ENCODE data around the gene HLA-DMA. TPM values are rescaled to one million over a fixed set of nuclear protein-coding genes. Genes with fewer than 3 reads are reported as not detected.

Gene HLA-DMA
- total and polyA plus RNA-seq, 9 of the 15 experiments (the other 6 are each of a cell fraction or from before 2014, with no cell fraction given): 0.13 to 0.83 (median 0.51) TPM

DNA sequence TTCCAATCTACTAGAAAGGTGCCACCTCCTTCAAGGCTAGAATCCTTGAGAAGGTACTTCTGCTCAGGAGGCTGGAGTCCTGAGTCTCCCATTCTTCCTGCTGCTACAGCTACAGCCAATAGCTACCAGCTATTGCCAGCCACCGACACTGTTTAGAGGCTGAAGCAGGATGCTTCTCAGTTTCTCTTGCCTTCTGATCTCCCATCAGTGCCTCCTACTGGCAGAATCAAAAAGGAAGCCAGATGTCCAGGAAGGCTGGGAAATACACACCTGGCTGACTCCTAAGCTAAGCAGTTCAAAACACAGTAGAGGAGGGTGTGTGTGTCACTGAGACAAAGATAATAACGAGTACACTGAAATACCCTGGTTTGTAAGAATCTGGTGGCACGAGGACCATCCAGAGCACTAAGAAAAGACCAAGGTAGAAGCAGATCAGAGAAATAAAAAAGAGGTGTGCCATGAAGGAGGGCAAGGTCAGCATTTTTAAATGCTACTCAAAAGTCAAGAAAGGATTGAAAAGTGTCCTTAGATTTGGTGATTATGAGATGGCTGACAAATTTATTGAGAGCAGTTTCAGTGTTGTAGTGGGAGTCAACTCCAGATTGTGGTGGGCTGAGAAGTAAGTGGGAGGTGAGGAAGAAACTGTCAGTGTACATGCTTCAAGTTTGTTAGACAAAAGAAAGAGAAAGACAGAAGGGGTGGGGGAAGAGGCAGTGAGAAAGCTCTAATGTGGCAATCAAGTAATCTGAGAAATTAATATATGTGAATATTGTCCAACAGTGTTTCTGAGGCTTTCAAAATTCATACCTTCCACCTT is 2.3 kb upstream of the HLA-DMA start (continued):
- TF ChIP-seq, protein P1, sequence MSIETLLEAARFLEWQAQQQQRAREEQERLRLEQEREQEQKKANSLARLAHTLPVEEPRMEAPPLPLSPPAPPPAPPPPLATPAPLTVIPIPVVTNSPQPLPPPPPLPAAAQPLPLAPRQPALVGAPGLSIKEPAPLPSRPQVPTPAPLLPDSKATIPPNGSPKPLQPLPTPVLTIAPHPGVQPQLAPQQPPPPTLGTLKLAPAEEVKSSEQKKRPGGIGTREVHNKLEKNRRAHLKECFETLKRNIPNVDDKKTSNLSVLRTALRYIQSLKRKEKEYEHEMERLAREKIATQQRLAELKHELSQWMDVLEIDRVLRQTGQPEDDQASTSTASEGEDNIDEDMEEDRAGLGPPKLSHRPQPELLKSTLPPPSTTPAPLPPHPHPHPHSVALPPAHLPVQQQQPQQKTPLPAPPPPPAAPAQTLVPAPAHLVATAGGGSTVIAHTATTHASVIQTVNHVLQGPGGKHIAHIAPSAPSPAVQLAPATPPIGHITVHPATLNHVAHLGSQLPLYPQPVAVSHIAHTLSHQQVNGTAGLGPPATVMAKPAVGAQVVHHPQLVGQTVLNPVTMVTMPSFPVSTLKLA (conservative IDR thresholded peaks at IDR 0.05): no peak
- peak; percentile 44; the same call in 1 of the 2 replicates for TF ChIP-seq MAFF (IDR thresholded peaks at IDR 0.05; ENCODE audit: low read length)
- TF ChIP-seq, protein P2, sequence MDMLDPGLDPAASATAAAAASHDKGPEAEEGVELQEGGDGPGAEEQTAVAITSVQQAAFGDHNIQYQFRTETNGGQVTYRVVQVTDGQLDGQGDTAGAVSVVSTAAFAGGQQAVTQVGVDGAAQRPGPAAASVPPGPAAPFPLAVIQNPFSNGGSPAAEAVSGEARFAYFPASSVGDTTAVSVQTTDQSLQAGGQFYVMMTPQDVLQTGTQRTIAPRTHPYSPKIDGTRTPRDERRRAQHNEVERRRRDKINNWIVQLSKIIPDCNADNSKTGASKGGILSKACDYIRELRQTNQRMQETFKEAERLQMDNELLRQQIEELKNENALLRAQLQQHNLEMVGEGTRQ (CRISPR knock-in tag; IDR thresholded peaks at IDR 0.05): no peak
- no peak for TF ChIP-seq BACH1 (tag; IDR thresholded peaks at IDR 0.05)
- TF ChIP-seq SLC30A9 (CRISPR knock-in tag; IDR thresholded peaks at IDR 0.05): no peak
- peak; percentile 70 for TF ChIP-seq MAFG (tag; conservative IDR thresholded peaks at IDR 0.05)
- TF ChIP-seq ZNF316 (IDR thresholded peaks at IDR 0.05): peak; percentile 90
- TF ChIP-seq, protein P3, sequence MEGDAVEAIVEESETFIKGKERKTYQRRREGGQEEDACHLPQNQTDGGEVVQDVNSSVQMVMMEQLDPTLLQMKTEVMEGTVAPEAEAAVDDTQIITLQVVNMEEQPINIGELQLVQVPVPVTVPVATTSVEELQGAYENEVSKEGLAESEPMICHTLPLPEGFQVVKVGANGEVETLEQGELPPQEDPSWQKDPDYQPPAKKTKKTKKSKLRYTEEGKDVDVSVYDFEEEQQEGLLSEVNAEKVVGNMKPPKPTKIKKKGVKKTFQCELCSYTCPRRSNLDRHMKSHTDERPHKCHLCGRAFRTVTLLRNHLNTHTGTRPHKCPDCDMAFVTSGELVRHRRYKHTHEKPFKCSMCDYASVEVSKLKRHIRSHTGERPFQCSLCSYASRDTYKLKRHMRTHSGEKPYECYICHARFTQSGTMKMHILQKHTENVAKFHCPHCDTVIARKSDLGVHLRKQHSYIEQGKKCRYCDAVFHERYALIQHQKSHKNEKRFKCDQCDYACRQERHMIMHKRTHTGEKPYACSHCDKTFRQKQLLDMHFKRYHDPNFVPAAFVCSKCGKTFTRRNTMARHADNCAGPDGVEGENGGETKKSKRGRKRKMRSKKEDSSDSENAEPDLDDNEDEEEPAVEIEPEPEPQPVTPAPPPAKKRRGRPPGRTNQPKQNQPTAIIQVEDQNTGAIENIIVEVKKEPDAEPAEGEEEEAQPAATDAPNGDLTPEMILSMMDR (IDR thresholded peaks at IDR 0.05 in 2 of 3, conservative IDR thresholded peaks at IDR 0.05 in 1 of 3; ENCODE audit: insufficient read depth in 2 of 3, low read depth in 1 of 3, low read length in 3 of 3): peak; percentile 45 to 60 (median 56); a peak in 4 of 6 replicates
- no peak for TF ChIP-seq STAT5A (IDR thresholded peaks at IDR 0.05; ENCODE audit: borderline replicate concordance, low read length)
- TF ChIP-seq NBN (IDR thresholded peaks at IDR 0.05; ENCODE audit: low read depth): no peak
- TF ChIP-seq, protein P4, sequence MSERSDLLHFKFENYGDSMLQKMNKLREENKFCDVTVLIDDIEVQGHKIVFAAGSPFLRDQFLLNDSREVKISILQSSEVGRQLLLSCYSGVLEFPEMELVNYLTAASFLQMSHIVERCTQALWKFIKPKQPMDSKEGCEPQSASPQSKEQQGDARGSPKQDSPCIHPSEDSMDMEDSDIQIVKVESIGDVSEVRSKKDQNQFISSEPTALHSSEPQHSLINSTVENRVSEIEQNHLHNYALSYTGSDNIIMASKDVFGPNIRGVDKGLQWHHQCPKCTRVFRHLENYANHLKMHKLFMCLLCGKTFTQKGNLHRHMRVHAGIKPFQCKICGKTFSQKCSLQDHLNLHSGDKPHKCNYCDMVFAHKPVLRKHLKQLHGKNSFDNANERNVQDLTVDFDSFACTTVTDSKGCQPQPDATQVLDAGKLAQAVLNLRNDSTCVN (CRISPR knock-in tag; IDR thresholded peaks at IDR 0.05): no peak

Data from K562 (cell line).